NCI-H1048 (cell line): ENCODE measurements around the gene ABI2.

Experiments used
- DNase-seq: peaks from one replicate; lab custom pipeline; 2025; lab: John Stamatoyannopoulos, UW

The ABI2 gene

GRCh38 chr2:203480623-203481022, 152.4 kb downstream of the ABI2 start:
- no peak for DNase-seq

- DNase-seq, result no peak
Observed at GRCh38 chr2:203484266-203485112, 156.3 kb downstream of the ABI2 start.

GRCh38 chr2:203489531-203489930, 161.3 kb downstream of the ABI2 start:
- DNase-seq, result no peak

- DNase-seq, result no peak
Observed at GRCh38 chr2:203490391-203490790, 162.2 kb downstream of the ABI2 start.

- no peak for DNase-seq
Observed at GRCh38 chr2:203492965-203493364, 164.8 kb downstream of the ABI2 start.
